Fibroblast of villous mesenchyme (primary cell): ENCODE results near the gene FXN. TPM values are rescaled to one million over a fixed set of nuclear protein-coding genes. Genes with fewer than 3 reads are reported as not detected.

Experiments used
- DNase-seq: peaks from one replicate; pipeline ENCODE4 v3.0.0-alpha.2; 2010; ENCODE audit warnings: low read depth
- H3K4me3 ChIP-seq: 2 replicates; pipeline ENCODE4 v1.5.1; 2011; ENCODE audit warnings: low read depth, mild to moderate bottlenecking, low read length
- CTCF ChIP-seq: IDR thresholded peaks from 2 replicates; pipeline ENCODE4 v1.5.1; 2012; ENCODE audit warnings: low read depth, mild to moderate bottlenecking, low read length; ENCODE audit not compliant: insufficient read depth
- total RNA-seq: library from RNA; depleted of rRNA; stranded (reverse); fragments of >200 nt; gene quantifications from 2 replicates; pipeline ENCODE4 v1.2.3, GENCODE V29; 2012

FXN gene
- total RNA-seq, 1 donor = 2.6 TPM

GRCh38 chr9:69085569-69086283 lies 50.2 kb downstream of the FXN start:
- DNase-seq = peak; percentile 82
- H3K4me3 ChIP-seq = no peak overlapping the region
- no peak for TF ChIP-seq CTCF

GRCh38 chr9:69086312-69086711 lies 50.8 kb downstream of the FXN start:
- no peak for DNase-seq
- H3K4me3 ChIP-seq = no peak overlapping the region
- no peak for TF ChIP-seq CTCF

GRCh38 chr9:69086769-69087168 lies 51.2 kb downstream of the FXN start:
- no peak for TF ChIP-seq CTCF
- H3K4me3 ChIP-seq = no peak overlapping the region
- peak; percentile 48 for DNase-seq

- TF ChIP-seq CTCF = no peak
- no peak overlapping the region for H3K4me3 ChIP-seq
- DNase-seq = no peak
Measured at GRCh38 chr9:69089082-69089481, 53.5 kb downstream of the FXN start.

DNA sequence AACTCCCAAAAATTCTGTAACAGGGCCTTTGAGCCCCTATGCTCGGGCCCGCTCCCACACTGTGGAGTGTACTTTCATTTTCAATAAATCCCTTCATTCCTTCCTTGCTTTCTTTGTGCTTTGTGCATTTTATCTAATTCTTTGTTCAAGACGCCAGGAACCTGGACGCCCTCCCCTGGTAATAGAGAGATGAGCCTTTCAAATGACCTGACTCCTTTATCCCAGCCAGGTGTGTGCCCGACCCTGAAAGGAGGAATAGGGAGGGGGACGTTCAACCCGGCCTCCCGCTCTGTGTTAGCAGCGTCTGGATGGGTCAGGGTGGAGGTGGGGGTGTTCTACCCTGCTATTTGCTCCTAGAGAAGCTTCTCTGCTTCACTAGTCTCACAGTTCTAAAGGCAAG lies 53.9 kb downstream of the FXN start:
- no peak overlapping the region for H3K4me3 ChIP-seq
- no peak for DNase-seq
- TF ChIP-seq CTCF = no peak

DNA sequence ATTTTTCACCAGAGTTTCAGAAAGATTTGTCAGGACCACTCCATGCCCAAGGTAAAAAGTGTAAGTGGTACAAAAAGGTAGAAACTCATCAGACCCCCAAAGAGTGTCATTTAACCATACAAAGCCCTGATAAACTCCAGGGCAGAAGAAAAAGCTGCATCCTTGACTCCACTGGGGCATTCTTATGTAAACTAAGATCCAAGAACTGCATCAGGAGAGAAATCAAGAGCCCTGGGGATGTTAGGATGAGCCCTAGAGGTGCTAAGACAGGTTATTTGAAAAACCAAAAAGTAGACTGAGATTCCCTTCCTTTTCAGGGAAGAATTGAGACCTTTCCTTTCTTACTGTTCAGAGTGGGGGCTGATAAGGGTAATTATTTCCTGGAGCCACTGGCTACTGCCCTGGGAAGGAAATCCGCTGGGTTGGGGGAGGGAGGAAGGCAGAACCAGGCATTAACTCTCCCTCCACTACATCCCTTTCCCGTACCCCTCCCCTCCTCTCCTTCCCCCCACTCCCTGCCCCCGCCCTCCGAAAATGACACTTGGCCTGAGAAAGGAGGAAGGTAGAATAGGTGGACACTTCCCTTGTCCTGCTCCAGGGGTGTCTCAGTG lies 54.7 kb downstream of the FXN start:
- TF ChIP-seq CTCF = no peak

More for the DNA sequence above, 54.7 kb downstream of the FXN start:
- DNase-seq = no peak
- no peak overlapping the region for H3K4me3 ChIP-seq
